GM19455 (cell line): ENCODE results near the gene HMX2.

Experiments
- ATAC-seq: cut with Tn5 transposase; IDR thresholded peaks from one replicate; pipeline ENCODE4 v1.9.1; 2021; ENCODE audit not compliant: unreplicated experiment

Gene HMX2

GRCh38 chr10:123187781-123188180 is 39.8 kb downstream of the HMX2 start:
- no peak for ATAC-seq

- ATAC-seq = no peak
These were observed 44.0 kb downstream of the HMX2 start for GRCh38 chr10:123191886-123192285.

- no peak for ATAC-seq
These were observed 46.1 kb downstream of the HMX2 start for GRCh38 chr10:123194056-123194455.
